ENCODE measurements around the gene ITGA5.

The ITGA5 gene

DNA sequence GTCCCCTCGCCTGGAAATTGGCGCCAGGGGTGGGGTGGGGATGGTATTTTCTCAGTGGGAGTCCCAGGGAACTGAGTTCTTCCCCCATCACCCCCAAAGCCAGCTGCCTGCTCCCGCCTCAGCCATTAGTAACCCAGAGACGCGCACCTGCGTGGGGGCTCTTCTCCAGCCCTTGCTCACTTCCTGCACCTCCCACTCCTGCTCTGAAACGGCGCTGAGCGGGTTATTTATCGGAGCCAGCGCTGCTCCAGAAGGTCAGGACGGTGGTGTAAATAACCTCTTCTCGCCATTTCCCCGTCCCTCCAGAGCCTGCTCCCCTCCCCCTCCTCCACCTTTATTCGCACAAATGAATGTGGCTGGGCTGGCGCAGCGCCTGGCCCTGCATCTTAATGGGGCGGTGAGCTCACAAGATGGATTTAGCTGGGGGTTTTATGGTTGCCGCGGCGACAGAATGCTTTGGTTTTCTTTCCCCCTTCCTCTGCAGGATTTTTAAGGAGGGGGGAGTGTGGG lies 67.0 kb downstream of the ITGA5 start:
- TF ChIP-seq, protein P1, sequence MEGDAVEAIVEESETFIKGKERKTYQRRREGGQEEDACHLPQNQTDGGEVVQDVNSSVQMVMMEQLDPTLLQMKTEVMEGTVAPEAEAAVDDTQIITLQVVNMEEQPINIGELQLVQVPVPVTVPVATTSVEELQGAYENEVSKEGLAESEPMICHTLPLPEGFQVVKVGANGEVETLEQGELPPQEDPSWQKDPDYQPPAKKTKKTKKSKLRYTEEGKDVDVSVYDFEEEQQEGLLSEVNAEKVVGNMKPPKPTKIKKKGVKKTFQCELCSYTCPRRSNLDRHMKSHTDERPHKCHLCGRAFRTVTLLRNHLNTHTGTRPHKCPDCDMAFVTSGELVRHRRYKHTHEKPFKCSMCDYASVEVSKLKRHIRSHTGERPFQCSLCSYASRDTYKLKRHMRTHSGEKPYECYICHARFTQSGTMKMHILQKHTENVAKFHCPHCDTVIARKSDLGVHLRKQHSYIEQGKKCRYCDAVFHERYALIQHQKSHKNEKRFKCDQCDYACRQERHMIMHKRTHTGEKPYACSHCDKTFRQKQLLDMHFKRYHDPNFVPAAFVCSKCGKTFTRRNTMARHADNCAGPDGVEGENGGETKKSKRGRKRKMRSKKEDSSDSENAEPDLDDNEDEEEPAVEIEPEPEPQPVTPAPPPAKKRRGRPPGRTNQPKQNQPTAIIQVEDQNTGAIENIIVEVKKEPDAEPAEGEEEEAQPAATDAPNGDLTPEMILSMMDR (IDR thresholded peaks at IDR 0.05; ENCODE audit: low read depth, low read length) = no peak
- no peak overlapping the region for H3K4me3 ChIP-seq (ENCODE audit: low read depth, low read length)
- peak; percentile 93 for DNase-seq (ENCODE audit: low read depth, low spot score)
- in situ Hi-C loops (cut with HindIII; ENCODE audit: low sequenced_read_pairs) = loop anchor here (25.0 kb wide), 1 partner anchor 140 kb away; no protein-coding TSS in a partner anchor

DNA sequence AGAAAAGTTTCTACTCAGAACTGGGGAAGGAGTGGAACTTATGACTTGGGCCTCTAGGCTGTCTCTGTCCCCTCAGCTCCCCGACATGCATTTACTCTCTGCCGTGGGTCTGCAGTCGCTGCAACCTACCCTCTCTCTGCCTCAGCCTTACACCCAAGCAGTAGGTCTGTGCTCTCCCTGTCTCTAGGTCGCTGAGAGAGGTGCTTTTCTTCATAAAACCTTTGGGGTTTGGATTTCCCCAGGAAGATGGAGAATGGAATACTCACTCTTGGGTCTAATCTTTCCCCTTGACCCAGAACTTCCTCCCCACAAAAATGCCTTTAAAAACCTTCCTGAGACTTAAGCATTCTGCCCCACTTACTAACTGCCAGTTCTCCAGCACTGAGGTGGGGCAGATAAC lies 67.7 kb downstream of the ITGA5 start:
- no peak for DNase-seq (ENCODE audit: low read depth, low spot score)
- TF ChIP-seq, protein P1 (IDR thresholded peaks at IDR 0.05; ENCODE audit: low read depth, low read length) = no peak
- no peak overlapping the region for H3K4me3 ChIP-seq (ENCODE audit: low read depth, low read length)
- in situ Hi-C loops (cut with HindIII; ENCODE audit: low sequenced_read_pairs) = loop anchor here (25.0 kb wide), 1 partner anchor 139 kb away; no protein-coding TSS in a partner anchor

DNA sequence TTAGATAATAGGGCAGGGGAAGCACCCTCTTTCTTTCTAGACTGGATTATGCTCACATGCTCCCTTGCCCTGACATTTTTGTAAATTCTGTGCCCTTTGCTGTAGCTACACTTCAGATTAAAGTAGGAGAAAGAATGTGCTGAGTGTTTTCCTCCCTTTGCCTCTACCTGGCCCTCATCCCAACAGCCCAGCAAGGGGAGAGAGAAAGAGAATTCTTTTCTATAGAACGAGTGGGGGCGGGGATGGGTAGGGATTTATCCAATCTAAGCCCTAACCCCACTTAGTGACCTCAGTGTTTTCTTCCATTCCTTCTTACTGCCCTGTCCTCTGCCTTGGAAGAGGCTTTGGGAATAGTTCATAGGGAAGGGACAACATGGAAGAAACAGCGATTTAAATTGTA lies 68.3 kb downstream of the ITGA5 start:
- no peak overlapping the region for H3K4me3 ChIP-seq (ENCODE audit: low read depth, low read length)
- DNase-seq (ENCODE audit: low read depth, low spot score) = no peak
- in situ Hi-C loops (cut with HindIII; ENCODE audit: low sequenced_read_pairs) = loop anchor here (25.0 kb wide), 1 partner anchor 138 kb away; no protein-coding TSS in a partner anchor
- TF ChIP-seq, protein P1 (IDR thresholded peaks at IDR 0.05; ENCODE audit: low read depth, low read length) = no peak

DNA sequence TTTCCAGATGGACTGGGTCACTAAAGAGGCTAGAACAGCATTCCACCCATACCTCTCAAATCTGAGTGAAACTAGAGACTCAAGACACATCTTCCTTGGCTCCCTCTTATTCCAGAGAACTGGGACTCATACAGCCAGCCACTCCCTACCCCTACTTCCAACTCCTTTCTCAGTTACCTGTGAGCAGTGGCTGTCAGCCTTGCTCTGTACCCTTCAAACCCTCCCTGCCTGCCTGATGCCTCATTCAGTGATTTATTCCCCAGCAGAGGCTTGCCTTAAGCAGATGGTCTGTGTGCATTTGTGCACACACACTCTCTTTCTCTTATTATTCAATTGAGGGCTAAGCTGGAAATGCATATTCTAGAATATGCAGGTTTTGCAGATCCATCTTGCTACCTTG lies 69.4 kb downstream of the ITGA5 start:
- DNase-seq (ENCODE audit: low read depth, low spot score) = no peak
- in situ Hi-C loops (cut with HindIII; ENCODE audit: low sequenced_read_pairs) = loop anchor here (25.0 kb wide), 1 partner anchor 137 kb away; no protein-coding TSS in a partner anchor
- no peak overlapping the region for H3K4me3 ChIP-seq (ENCODE audit: low read depth, low read length)
- TF ChIP-seq, protein P1 (IDR thresholded peaks at IDR 0.05; ENCODE audit: low read depth, low read length) = no peak

DNA sequence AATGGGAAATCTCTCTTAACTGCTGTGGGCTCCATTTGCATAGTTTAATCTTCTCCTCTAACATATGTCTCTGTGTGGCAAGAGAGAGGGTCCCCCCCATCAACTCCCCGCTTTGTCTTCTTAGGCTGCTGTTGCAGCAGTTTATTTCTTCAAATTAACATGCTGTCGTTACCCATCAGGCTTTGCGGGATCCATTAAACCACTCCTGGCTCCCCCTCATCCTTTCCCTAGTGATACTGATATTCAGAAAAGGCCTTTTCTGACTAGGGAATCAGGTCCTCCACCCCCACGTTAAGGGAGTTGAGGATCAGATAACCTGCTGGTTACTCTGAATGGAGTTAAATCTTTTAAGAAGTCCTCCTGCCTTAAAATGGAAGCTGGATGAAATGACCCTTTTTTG lies 70.0 kb downstream of the ITGA5 start:
- TF ChIP-seq, protein P1 (IDR thresholded peaks at IDR 0.05; ENCODE audit: low read depth, low read length) = no peak
- H3K4me3 ChIP-seq (ENCODE audit: low read depth, low read length) = no peak overlapping the region
- in situ Hi-C loops (cut with HindIII; ENCODE audit: low sequenced_read_pairs) = no loop called here
- DNase-seq (ENCODE audit: low read depth, low spot score) = no peak
